Subcutaneous adipose tissue (tissue), 4 donors: ENCODE results near the gene PFKM. TPM values are rescaled to one million over a fixed set of nuclear protein-coding genes. Genes with fewer than 3 reads are reported as not detected.

Experiments used
- CTCF ChIP-seq: fragments of 450-650 bp; IDR thresholded peaks from one replicate; pipeline ENCODE4 v1.5.1; 2016; ENCODE audit warnings: low read depth, mild to moderate bottlenecking, control low read depth, antibody characterized with exemption, moderate library complexity
- small RNA-seq: library from RNA; depleted of rRNA; stranded (forward); fragments of <200 nt; gene quantifications from one replicate; pipeline ENCODE3, GENCODE V24; 2016
- total RNA-seq, 4 donors: library from RNA; depleted of rRNA; stranded (reverse); fragments of >200 nt; gene quantifications; one replicate each; pipeline ENCODE4 v1.1.0, GENCODE V29; 2016

PFKM gene
- total RNA-seq, 4 donors from 2014 or later = 5.1 to 19.5 (median 16.0) TPM

- TF ChIP-seq CTCF = no peak
These were observed 73.7 kb downstream of the PFKM start for GRCh38 chr12:48192861-48193260.

DNA sequence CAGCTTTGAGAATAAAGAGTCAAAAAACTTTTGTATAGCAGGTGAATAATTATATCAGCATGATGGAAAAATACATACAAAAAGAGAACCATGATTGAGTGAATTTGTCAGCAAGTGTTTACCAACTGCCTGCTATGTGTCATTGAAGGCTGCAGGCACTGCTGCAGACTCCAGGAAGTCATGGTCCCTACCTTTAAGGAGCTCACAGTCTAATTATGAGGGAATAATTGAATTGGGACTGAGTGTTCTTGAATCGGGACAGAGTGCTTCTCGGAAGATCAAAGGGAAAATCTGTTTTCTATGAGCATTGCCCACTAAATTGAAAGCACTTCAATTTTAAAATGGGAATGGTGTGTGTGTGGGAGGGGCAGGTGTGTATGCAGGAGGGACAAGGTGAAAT is 74.5 kb downstream of the PFKM start:
- no peak for TF ChIP-seq CTCF

DNA sequence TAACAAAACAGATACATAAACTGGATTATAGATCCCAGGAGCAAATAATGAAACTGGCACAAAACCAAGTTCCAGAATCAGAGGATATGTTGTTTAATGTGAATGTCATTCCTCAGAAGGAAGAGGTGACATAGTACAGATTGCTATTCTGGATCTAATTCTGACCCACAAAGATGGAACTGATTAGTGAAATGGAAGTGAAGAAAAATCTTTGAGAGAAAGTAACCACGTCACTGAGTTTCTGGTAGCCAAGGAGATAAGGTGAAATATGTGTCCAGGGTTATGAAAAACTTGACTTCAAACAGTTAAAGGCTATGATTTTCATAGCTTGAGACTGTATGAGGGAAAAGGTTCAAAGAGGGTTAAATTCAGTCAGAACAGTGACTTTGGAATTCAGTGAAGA is 75.6 kb downstream of the PFKM start:
- no peak for TF ChIP-seq CTCF

Small RNA genes lying within 50 kb of the gene (small RNA-seq; reads per million reads assigned to genes)
- not detected for gene MIR6505
- gene RNU6-1203P = not detected

Other genes with a start within 250 kb of the PFKM start
- gene VDR, start 214.4 kb upstream of the PFKM start, total RNA-seq = 1 to 10 TPM; 1.9 to 6.0 (median 3.6) TPM
- gene TMEM106C, start 155.8 kb upstream of the PFKM start, total RNA-seq = 10 to 100 TPM; 16.5 to 49.7 (median 39.4) TPM
- not detected for gene COL2A1, start 114.9 kb upstream of the PFKM start, total RNA-seq
- 10 to 100 TPM; 14.6 to 20.3 (median 18.0) TPM for gene SENP1, start 13.3 kb upstream of the PFKM start, total RNA-seq
- gene ASB8, start 38.2 kb downstream of the PFKM start, total RNA-seq = 10 to 100 TPM; 23.8 to 30.5 (median 27.2) TPM
- 1 to 10 TPM in 1 of 4 donors, under 1 TPM in 1, not detected in 2; 0.22 to 1.3 TPM for gene CCDC184, start 64.3 kb downstream of the PFKM start, total RNA-seq
- gene OR10AD1, start 83.9 kb downstream of the PFKM start, total RNA-seq = not detected
- gene ZNF641, start 231.6 kb downstream of the PFKM start, total RNA-seq = 10 to 100 TPM; 17.3 to 26.0 (median 23.2) TPM